ENCODE results near the gene ARHGDIA.

- TF ChIP-seq POLR2A (IDR thresholded peaks at IDR 0.05), result no peak
- no peak for TF ChIP-seq CTCF (IDR thresholded peaks at IDR 0.05)
These were observed 18.0 kb upstream of the ARHGDIA start for GRCh38 chr17:81888988-81889595.

Measured in Peyer's patch (tissue), 4 donors.